ENCODE measurements around the gene SPRN.
"Not testable (repeated sequence)": the region's sequence is repeated elsewhere in the genome, so short reads cannot be mapped to it uniquely, and the experiment has no call there.

The SPRN gene

GRCh38 chr10:133442967-133443924 lies 18.8 kb upstream of the SPRN start:
- H3K4me3 ChIP-seq (ENCODE audit: low read depth, low read length), result no peak overlapping the region
- no peak for DNase-seq (ENCODE audit: low read depth)
- no peak for TF ChIP-seq CTCF (IDR thresholded peaks at IDR 0.05; ENCODE audit: low read depth, low read length, missing control alignments)

GRCh38 chr10:133442191-133442966 lies 18.0 kb upstream of the SPRN start:
- H3K4me3 ChIP-seq (ENCODE audit: low read depth, low read length), result no peak overlapping the region
- no peak for DNase-seq (ENCODE audit: low read depth)
- TF ChIP-seq CTCF (IDR thresholded peaks at IDR 0.05; ENCODE audit: low read depth, low read length, missing control alignments), result no peak

- TF ChIP-seq CTCF (IDR thresholded peaks at IDR 0.05; ENCODE audit: low read depth, low read length, missing control alignments), result no peak
- DNase-seq (ENCODE audit: low read depth), result no peak
- H3K4me3 ChIP-seq (ENCODE audit: low read depth, low read length), result no peak overlapping the region
Observed at GRCh38 chr10:133441780-133442179, 17.4 kb upstream of the SPRN start.

- not testable (repeated sequence) for H3K4me3 ChIP-seq (ENCODE audit: low read depth, low read length); DNase-seq (ENCODE audit: low read depth)
Observed at GRCh38 chr10:133441356-133441755, 16.9 kb upstream of the SPRN start.

GRCh38 chr10:133440633-133441285 lies 16.3 kb upstream of the SPRN start:
- no peak overlapping the region for H3K4me3 ChIP-seq (ENCODE audit: low read depth, low read length)
- no peak for TF ChIP-seq CTCF (IDR thresholded peaks at IDR 0.05; ENCODE audit: low read depth, low read length, missing control alignments)
- no peak for DNase-seq (ENCODE audit: low read depth)

- no peak overlapping the region for H3K4me3 ChIP-seq (ENCODE audit: low read depth, low read length)
- DNase-seq (ENCODE audit: low read depth), result no peak
- no peak for TF ChIP-seq CTCF (IDR thresholded peaks at IDR 0.05; ENCODE audit: low read depth, low read length, missing control alignments)
Observed at GRCh38 chr10:133439517-133440461, 15.4 kb upstream of the SPRN start.

All from GM12864 (cell line).